GM21528 (cell line): Measurements from ENCODE around the gene LEMD2.

ENCODE experiments used
- ATAC-seq: cut with Tn5 transposase; IDR thresholded peaks from one replicate; pipeline ENCODE4 v1.9.1; 2021; ENCODE audit warnings: mild to moderate bottlenecking, moderate library complexity; ENCODE audit not compliant: unreplicated experiment, low FRiP score

Gene LEMD2

DNA sequence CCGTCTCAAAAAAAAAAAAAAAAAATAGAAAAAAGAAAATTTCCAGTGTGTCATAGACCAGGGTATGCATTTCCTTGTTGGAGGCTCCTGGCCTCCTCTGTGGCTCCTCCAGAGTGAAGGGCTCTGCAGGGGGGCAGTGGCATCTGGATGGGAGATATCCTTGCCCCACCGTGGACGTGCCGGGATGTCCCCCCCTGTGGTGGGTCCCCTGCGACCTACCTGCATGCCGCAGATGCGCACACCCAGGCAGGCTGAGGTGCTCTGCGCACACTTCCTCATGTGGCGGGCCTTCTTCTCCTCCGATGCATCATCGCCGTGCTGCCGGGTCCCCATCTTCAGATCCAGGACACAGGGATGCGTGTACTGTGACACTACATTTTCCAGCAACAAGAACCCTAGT is 63.7 kb downstream of the LEMD2 start:
- ATAC-seq = no peak

DNA sequence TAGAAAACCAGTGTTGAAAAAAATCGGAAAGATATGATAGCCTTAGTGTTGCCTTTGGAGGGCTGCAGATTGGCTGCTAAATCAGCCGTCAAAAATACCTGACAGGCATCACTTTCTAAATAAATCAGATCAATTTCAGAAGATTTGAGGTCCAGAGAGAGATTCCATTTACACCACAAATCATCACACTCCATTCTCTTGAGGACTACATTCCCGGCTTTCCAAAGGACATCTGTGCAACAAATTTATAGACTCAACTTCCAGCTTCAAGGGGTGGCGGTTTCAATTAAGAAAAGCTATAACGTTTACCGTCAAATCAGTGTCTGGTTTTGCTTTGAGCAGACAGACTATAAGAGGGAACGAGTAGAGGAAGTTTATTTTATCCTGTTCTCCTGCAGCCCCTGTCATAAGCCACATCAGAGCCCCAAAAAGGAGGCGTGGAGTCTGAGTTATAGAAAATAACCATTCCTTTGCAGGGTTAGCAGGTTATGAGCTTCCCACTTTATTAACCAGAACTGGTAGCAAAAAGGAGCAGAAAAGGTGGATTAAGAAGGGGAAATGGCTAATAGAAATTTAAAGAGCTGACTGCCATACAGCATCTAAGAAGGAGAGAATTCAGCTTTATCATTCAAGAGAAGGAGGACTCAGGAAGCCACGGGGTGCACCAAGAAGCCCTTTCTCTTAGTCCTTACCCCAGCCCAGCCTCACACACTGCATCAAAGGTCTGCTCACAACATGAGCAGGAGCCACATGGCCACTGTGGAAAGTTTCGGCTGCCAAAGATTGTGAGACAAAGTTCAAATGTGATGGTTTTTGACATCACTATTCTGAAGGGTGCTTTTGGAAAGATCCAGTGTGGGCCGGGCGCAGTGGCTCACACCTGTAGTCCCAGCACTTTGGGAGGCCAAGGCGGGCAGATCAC is 64.6 kb downstream of the LEMD2 start:
- no peak for ATAC-seq

DNA sequence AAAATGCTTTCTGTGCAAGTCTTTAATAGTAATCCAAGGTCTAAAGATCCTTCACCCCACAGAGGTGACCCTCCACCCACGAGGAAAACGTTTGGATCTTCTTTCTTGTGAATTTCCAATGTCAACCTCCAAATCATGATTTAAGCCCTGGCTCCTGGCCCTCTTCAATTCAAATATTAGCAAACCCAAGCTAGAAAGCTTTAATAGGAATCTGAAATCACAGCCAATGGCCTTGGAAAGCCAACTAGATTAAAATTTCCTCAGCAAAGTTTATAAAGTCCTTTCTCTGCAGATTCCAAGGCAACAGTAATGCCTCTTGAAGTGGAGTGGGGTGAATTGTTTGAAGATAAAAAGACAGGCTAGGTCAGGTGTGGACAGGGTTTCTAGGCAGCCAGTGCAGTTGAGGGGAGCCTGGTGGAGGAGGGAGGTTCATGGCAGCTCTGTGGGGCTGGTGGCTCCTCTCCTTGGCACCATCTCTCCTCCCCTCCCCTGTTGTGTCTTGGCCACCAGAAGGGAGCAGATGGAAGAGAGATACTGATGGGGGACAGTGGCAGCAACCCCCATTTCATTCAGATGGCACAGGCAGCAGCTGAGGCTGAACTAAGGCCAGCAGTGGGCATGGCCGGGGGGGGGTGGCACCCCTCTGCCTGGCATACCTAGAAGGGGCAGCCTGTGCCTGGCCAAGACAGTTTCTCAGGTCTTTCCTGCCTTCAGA is 65.4 kb downstream of the LEMD2 start:
- no peak for ATAC-seq

DNA sequence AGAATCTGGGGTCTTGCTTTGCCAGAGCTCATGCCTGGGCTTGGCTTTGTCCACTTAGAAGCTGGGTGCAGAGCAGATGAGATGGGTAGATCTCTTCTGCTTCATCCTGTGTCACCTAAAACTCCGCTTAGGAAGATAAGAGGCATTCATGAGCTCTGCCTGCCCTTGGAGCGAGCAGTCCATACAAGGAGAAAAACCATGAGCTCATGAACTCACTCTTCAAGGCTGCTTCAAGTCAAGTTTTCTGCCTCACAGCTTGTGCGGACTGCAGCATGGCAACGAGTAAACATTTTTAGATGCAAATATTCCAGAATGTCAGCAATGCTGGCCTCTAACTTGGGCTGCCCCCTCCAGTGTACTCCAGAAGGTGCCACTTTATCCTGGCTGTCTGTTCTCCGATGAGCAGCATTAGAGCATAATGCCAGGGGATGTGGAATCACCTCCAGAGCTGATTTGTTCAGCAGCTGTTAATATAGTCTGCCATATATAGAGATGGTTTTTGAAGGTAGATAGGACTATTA is 66.8 kb downstream of the LEMD2 start:
- no peak for ATAC-seq

DNA sequence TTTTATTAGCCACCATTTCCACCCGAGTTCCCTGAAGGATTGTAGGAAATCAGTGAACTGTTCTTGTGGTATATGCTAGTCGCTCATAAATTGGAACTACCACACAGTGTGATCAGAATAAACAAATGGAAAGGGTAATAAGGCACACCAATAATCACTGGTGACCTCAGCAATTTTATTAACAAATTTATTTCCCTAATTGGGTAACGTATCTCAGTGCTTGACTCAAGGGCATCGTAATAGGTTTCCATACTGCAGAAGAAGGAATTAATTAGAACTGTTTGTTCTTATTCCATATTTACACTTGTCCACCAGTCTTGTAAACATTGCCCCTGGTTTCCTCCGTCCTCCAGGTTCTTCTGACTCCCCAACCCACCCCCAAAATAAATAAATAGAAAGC is 67.4 kb downstream of the LEMD2 start:
- no peak for ATAC-seq
